Measurements from ENCODE around the gene SH3RF1.
A peak's percentile ranks its signal among the peaks of the same experiment; 100 is the strongest.

SH3RF1 gene

GRCh38 chr4:169311643-169312365 lies 41.0 kb upstream of the SH3RF1 start:
- Histone ChIP-seq H3K27ac (no peak overlapping the region), H3K36me3 (replicated peaks) (no peaks in the 10 kb centered on the region), H3K4me3 (ENCODE audit: low read depth, low read length) (no peak overlapping the region), H3K27me3 (replicated peaks) (no peaks in the 10 kb centered on the region)
- in situ Hi-C loops (cut with HindIII; ENCODE audit: low pct_ligation_motif_present, low sequenced_read_pairs) = no loop called here
- peak; percentile 73 for DNase-seq
- TF ChIP-seq, protein P1, sequence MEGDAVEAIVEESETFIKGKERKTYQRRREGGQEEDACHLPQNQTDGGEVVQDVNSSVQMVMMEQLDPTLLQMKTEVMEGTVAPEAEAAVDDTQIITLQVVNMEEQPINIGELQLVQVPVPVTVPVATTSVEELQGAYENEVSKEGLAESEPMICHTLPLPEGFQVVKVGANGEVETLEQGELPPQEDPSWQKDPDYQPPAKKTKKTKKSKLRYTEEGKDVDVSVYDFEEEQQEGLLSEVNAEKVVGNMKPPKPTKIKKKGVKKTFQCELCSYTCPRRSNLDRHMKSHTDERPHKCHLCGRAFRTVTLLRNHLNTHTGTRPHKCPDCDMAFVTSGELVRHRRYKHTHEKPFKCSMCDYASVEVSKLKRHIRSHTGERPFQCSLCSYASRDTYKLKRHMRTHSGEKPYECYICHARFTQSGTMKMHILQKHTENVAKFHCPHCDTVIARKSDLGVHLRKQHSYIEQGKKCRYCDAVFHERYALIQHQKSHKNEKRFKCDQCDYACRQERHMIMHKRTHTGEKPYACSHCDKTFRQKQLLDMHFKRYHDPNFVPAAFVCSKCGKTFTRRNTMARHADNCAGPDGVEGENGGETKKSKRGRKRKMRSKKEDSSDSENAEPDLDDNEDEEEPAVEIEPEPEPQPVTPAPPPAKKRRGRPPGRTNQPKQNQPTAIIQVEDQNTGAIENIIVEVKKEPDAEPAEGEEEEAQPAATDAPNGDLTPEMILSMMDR (IDR thresholded peaks at IDR 0.05; ENCODE audit: low read depth, low read length, missing control alignments) = peak; percentile 73

- TF ChIP-seq, protein P1 (IDR thresholded peaks at IDR 0.05; ENCODE audit: low read depth, low read length, missing control alignments) = no peak
- Histone ChIP-seq H3K4me3 (ENCODE audit: low read depth, low read length) (no peak overlapping the region), H3K36me3 (replicated peaks) (no peaks in the 10 kb centered on the region), H3K27ac (no peak overlapping the region), H3K27me3 (replicated peaks) (no peaks in the 10 kb centered on the region)
- no peak for DNase-seq
- in situ Hi-C loops (cut with HindIII; ENCODE audit: low pct_ligation_motif_present, low sequenced_read_pairs) = no loop called here
Observed at GRCh38 chr4:169309326-169309967, 38.7 kb upstream of the SH3RF1 start.

- in situ Hi-C loops (cut with HindIII; ENCODE audit: low pct_ligation_motif_present, low sequenced_read_pairs) = no loop called here
- H3K27ac ChIP-seq = no peak overlapping the region
- H3K27me3 ChIP-seq (replicated peaks) = no peaks in the 10 kb centered on the region
- TF ChIP-seq, protein P1 (IDR thresholded peaks at IDR 0.05; ENCODE audit: low read depth, low read length, missing control alignments) = no peak
- H3K4me3 ChIP-seq (ENCODE audit: low read depth, low read length) = no peak overlapping the region
- DNase-seq = no peak
- no peaks in the 10 kb centered on the region for H3K36me3 ChIP-seq (replicated peaks)
Observed at GRCh38 chr4:169307576-169307975, 36.8 kb upstream of the SH3RF1 start.

DNA sequence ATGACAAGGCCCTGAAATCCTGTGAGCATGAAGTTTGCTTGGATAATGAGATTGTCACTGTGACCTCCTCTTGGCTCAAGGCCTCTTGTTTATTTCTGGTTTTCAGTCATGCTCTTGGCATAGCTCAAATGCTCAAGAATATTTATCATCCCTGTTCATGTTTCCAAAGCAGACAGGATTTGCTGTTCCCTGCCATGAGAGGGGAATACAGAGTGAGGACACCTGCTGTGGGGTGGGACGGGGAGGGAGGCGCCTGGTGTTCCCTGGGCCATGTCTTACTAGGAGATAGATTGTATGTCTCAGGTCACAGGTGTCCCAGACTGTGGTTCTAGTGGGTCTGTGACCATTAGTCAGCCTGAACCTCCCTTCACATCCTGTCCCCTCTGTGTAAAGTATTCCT lies 34.9 kb upstream of the SH3RF1 start:
- Histone ChIP-seq H3K4me3 (ENCODE audit: low read depth, low read length) (no peak overlapping the region), H3K27me3 (replicated peaks) (no peaks in the 10 kb centered on the region), H3K27ac (no peak overlapping the region), H3K36me3 (replicated peaks) (no peaks in the 10 kb centered on the region)
- TF ChIP-seq, protein P1 (IDR thresholded peaks at IDR 0.05; ENCODE audit: low read depth, low read length, missing control alignments) = no peak
- DNase-seq = peak; percentile 9
- in situ Hi-C loops (cut with HindIII; ENCODE audit: low pct_ligation_motif_present, low sequenced_read_pairs) = no loop called here

GRCh38 chr4:169305173-169305572 lies 34.4 kb upstream of the SH3RF1 start:
- Histone ChIP-seq H3K27me3 (replicated peaks) (no peaks in the 10 kb centered on the region), H3K36me3 (replicated peaks) (no peaks in the 10 kb centered on the region), H3K4me3 (ENCODE audit: low read depth, low read length) (no peak overlapping the region), H3K27ac (no peak overlapping the region)
- TF ChIP-seq, protein P1 (IDR thresholded peaks at IDR 0.05; ENCODE audit: low read depth, low read length, missing control alignments) = no peak
- no peak for DNase-seq
- in situ Hi-C loops (cut with HindIII; ENCODE audit: low pct_ligation_motif_present, low sequenced_read_pairs) = no loop called here

Measured in brain microvascular endothelial cell (primary cell).